Testis (tissue), 5 donors: Measurements from ENCODE around the gene TAP1. TPM values are rescaled to one million over a fixed set of nuclear protein-coding genes. Genes with fewer than 3 reads are reported as not detected.

ENCODE experiments used
- DNase-seq: peaks from one replicate; pipeline ENCODE4 v3.0.0-alpha.2; 2019
- H3K27ac ChIP-seq, 2 donors: fragments of 200-600 bp; sonication (generic); one replicate each; pipeline ENCODE4 v1.5.1; 2019
- H3K27me3 ChIP-seq: fragments of 200-600 bp; sonication (generic); one replicate; pipeline ENCODE4 v1.5.1; 2019
- H3K36me3 ChIP-seq: fragments of 200-600 bp; sonication (generic); one replicate; pipeline ENCODE4 v1.5.1; 2017; ENCODE audit warnings: low read depth; ENCODE audit errors: missing control alignments
- H3K4me1 ChIP-seq: fragments of 200-600 bp; sonication (generic); one replicate; pipeline ENCODE4 v1.5.1; 2019
- H3K4me3 ChIP-seq, 2 donors: fragments of 200-600 bp; sonication (generic); one replicate each; pipeline ENCODE4 v1.5.1; 2017 to 2019
- H3K9me3 ChIP-seq: fragments of 200-600 bp; sonication (generic); one replicate; pipeline ENCODE4 v1.5.1; 2017
- POLR2A ChIP-seq: fragments of 450-650 bp; IDR thresholded peaks from one replicate; pipeline ENCODE4 v1.6.1; 2017; ENCODE audit warnings: antibody characterized with exemption, mild to moderate bottlenecking, moderate library complexity
- WGBS, 2 donors: methylation state at CpG; one replicate each; pipeline ENCODE4 v1.1.5; 2018; 5-methylcytosine and 5-hydroxymethylcytosine counted together
- intact Hi-C: fragments of 100-400 bp; cut with DNase I; formaldehyde crosslinking; loops from one replicate; pipeline ENCODE4 v1.15.1; 2023; ENCODE audit warnings: low total_unique reads
- long read RNA-seq, 2 donors: transcript quantifications; one replicate each; lab custom pipeline, GENCODE V29; 2026
- polyA plus RNA-seq: library from polyadenylated mRNA; stranded (reverse); fragments of 350-450 nt; fragmentation: Illumina TruSeq; extraction: RNeasy Lipid Tissue Mini Kit (QIAGEN cat#74804); gene quantifications from one replicate; pipeline ENCODE4 v1.2.3, GENCODE V29; 2014; ENCODE audit warnings: low read depth, low replicate concordance; ENCODE audit not compliant: insufficient read depth
- total RNA-seq, 2 donors: library from RNA; depleted of rRNA; stranded (reverse); fragments of >200 nt; gene quantifications; one replicate each; pipeline ENCODE4 v1.2.3, GENCODE V29; 2016
- TF ChIP-seq, protein P1 (sequence below), 3 experiments: fragments of 450-650 bp in 2 of 3; fragments of 200-600 bp in 1 of 3; sonication (generic) in 1 of 3; IDR thresholded peaks; one replicate each; pipeline ENCODE4 v1.5.1; 2016 to 2019; ENCODE audit warnings: antibody characterized with exemption in 3 of 3, mild to moderate bottlenecking in 2 of 3, moderate library complexity in 1 of 3

The TAP1 gene, protein sequence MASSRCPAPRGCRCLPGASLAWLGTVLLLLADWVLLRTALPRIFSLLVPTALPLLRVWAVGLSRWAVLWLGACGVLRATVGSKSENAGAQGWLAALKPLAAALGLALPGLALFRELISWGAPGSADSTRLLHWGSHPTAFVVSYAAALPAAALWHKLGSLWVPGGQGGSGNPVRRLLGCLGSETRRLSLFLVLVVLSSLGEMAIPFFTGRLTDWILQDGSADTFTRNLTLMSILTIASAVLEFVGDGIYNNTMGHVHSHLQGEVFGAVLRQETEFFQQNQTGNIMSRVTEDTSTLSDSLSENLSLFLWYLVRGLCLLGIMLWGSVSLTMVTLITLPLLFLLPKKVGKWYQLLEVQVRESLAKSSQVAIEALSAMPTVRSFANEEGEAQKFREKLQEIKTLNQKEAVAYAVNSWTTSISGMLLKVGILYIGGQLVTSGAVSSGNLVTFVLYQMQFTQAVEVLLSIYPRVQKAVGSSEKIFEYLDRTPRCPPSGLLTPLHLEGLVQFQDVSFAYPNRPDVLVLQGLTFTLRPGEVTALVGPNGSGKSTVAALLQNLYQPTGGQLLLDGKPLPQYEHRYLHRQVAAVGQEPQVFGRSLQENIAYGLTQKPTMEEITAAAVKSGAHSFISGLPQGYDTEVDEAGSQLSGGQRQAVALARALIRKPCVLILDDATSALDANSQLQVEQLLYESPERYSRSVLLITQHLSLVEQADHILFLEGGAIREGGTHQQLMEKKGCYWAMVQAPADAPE
- 10 to 100 TPM; 45.6 to 57.4 TPM for total RNA-seq
- 58.8 TPM for polyA plus RNA-seq
- long read RNA-seq, donor 1, partial matches to known transcripts, result 0 of 4 reads
- long read RNA-seq, donor 1, other reads (novel, unspliced or antisense), result 0 of 4 reads
- long read RNA-seq, donor 2, partial matches to known transcripts, result 0 of 1 reads
- long read RNA-seq, donor 2, other reads (novel, unspliced or antisense), result 0 of 1 reads

DNA sequence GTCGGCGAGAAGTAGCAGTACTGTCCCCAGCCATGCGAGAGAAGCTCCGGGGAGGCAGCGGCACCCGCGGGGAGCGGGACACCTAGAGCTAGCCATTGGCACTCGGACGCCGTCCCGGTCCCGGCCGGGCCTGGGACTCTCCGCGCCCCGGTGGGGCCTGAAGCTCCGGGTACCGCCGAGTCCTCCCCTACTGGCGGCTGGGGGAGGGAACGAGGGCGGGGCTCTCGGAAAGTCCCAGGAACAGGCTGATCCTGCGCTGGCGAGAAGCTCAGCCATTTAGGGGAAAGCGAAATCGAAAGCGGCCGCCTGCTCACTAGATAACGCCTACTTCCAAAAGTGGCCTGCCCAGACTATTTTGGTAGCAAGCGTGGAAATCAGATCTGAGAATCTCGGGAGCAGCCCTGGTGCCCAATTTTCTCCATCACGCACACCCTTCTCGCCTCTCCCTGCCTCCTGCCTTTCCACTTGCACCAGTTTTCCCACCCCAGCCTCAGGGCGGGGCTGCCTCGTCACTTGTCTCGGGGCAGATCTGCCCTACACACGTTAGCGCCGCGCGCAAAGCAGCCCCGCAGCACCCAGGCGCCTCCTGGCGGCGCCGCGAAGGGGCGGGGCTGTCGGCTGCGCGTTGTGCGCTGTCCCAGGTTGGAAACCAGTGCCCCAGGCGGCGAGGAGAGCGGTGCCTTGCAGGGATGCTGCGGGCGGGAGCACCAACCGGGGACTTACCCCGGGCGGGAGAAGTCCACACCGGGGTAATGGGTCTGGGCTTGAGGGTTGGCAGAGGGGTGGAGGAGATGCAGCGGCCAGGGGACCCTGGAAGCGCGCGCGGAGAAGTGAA lies at the start of gene TAP1, which contains the start of gene PSMB9:
TAP1 (minus strand) TSS at position 164 of the 835 bp plus-strand sequence; CDS start at position 96, 68 bp downstream.
PSMB9 (plus strand) TSS at position 652 of the 835 bp plus-strand sequence; CDS start at position 690, 38 bp downstream.
- DNase-seq, result peak; percentile 95
- H3K27ac ChIP-seq, result peak within 1 kb of the TSS; percentile 96 to 98
- no peaks in the 10 kb centered on the region for H3K27me3 ChIP-seq
- no peaks in the 10 kb centered on the region for H3K36me3 ChIP-seq
- intact Hi-C loops, result no loop called here
- H3K4me1 ChIP-seq, result peaks cover 13% of the 10 kb centered on the region
- TF ChIP-seq, protein P1, sequence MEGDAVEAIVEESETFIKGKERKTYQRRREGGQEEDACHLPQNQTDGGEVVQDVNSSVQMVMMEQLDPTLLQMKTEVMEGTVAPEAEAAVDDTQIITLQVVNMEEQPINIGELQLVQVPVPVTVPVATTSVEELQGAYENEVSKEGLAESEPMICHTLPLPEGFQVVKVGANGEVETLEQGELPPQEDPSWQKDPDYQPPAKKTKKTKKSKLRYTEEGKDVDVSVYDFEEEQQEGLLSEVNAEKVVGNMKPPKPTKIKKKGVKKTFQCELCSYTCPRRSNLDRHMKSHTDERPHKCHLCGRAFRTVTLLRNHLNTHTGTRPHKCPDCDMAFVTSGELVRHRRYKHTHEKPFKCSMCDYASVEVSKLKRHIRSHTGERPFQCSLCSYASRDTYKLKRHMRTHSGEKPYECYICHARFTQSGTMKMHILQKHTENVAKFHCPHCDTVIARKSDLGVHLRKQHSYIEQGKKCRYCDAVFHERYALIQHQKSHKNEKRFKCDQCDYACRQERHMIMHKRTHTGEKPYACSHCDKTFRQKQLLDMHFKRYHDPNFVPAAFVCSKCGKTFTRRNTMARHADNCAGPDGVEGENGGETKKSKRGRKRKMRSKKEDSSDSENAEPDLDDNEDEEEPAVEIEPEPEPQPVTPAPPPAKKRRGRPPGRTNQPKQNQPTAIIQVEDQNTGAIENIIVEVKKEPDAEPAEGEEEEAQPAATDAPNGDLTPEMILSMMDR (IDR thresholded peaks at IDR 0.05), result peak; percentile 70 to 90 (median 84)
- TF ChIP-seq POLR2A, result peak; percentile 27
- peak within 1 kb of the TSS; percentile 84 to 88 for H3K4me3 ChIP-seq
- no peaks in the 10 kb centered on the region for H3K9me3 ChIP-seq
- WGBS, 2 donors, result 0 to 2% methylated on average over 10 to 59 of the region's 68 CpGs

DNA sequence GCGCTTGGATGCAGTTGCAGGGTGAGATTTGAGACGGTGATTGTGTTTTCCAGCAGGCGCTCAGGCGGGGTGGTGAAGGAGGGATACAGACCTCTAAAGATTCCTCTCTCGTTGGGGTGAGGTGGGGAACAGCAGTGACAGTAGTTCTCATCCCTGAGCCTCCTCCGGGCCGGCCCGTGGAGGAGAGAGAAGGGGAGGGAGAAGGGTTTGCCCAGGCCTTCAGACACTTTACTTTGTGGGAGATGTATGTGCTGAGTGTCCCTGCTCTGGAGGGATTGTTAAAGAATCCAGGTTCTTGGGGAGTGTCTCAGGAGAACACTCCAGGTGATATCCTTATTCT lies 41.5 kb upstream of the TAP1 start:
- Histone ChIP-seq H3K4me1 (peaks cover 11% of the 10 kb centered on the region), H3K27me3 (no peaks in the 10 kb centered on the region), H3K4me3 (peak overlapping the region; percentile 80 to 92), H3K27ac (peak overlapping the region; percentile 91 to 94), H3K36me3 (no peaks in the 10 kb centered on the region), H3K9me3 (no peaks in the 10 kb centered on the region)
- WGBS, 2 donors, result 0 to 1% methylated on average over 8 of the region's 8 CpGs
- no peak for DNase-seq
- TF ChIP-seq POLR2A, result no peak
- TF ChIP-seq, protein P1 (IDR thresholded peaks at IDR 0.05), result no peak
- intact Hi-C loops, result no loop called here

DNA sequence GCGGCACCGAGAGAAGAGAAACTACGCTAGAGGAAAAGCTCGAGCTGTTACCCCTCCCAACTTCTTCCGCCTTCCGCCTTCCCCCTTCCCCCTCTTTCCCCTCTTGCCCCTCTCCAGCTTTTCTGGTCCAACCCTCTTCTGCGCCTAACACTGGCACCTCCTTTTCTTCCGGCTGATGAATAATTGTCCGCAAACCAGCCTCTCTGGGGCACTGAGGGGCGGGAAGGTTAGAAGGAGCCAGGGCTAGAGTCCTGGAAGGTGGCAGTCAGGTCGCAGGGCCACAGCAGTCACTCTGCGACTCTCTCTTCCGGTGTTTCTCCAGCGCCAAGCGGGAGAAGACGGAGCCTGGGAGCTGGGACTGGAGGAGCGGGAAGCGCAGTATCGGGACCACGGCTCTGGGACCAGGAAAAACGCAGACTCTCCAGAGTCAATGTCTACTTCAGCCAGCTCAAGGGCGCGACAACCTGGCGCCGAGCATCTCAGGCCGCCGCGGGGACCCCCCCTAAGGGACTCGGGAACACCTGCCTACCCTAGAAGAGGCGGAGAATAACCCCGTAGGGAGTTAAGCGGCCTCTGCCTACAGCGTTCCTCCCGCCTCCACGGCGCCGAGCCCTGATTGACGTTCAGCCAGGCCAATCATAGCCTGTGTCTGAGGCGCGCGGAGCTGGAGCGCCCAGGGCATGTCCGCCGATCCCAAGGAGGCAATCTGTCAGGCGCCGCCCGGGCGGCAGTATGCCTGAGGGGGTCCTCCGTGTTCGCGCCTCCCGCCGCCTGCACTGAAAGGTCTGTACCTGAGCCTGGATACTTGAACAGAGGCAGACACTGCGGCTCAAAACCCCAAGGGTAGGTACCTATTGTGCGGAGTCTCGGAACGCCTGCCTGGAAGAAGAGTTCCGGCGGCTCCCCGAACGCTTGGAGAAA lies 40.8 kb upstream of the TAP1 start:
- intact Hi-C loops, result no loop called here
- Histone ChIP-seq H3K27ac (peak overlapping the region; percentile 91 to 94), H3K4me1 (peaks cover 11% of the 10 kb centered on the region), H3K9me3 (no peaks in the 10 kb centered on the region), H3K36me3 (no peaks in the 10 kb centered on the region), H3K27me3 (no peaks in the 10 kb centered on the region), H3K4me3 (peak overlapping the region; percentile 80 to 92)
- DNase-seq, result peak; percentile 96
- no peak for TF ChIP-seq POLR2A
- TF ChIP-seq, protein P1 (IDR thresholded peaks at IDR 0.05), result no peak
- WGBS, 2 donors, result 0 to 1% methylated on average over 19 to 61 of the region's 61 CpGs

DNA sequence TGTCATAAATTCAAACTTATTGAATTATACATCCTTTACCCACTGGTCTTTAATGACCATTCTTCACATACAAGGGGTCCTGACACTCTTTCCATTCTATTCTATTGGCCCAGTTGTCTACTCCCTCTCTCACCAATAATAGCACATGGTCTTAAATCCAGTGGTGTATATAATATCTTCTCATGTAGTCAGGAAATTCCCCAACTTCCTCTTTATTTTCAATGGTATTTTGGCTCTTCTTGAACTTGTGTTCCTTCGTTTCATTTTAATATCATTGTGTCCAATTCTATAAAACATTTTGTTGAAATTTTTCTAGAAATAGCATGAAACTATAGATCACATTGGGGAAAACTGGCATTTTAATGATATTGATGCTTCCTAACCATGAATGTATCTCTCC lies 37.3 kb upstream of the TAP1 start:
- no peak for DNase-seq
- Histone ChIP-seq H3K27ac (no peak overlapping the region), H3K36me3 (no peaks in the 10 kb centered on the region), H3K27me3 (no peaks in the 10 kb centered on the region), H3K4me3 (no peak overlapping the region), H3K4me1 (peaks cover 20% of the 10 kb centered on the region), H3K9me3 (no peaks in the 10 kb centered on the region)
- TF ChIP-seq, protein P1 (IDR thresholded peaks at IDR 0.05), result no peak
- no peak for TF ChIP-seq POLR2A
- 59 to 74% methylated on average over 1 of the region's 1 CpG for WGBS, 2 donors
- intact Hi-C loops, result no loop called here
